GM19099 (cell line): ENCODE data around the gene POLR2F.

ENCODE experiments used
- POLR2A ChIP-seq: IDR thresholded peaks from 3 replicates; pipeline ENCODE4 v1.6.1; 2011; ENCODE audit warnings: low read depth; ENCODE audit not compliant: insufficient read length; ENCODE audit errors: extremely low read depth

POLR2F gene

DNA sequence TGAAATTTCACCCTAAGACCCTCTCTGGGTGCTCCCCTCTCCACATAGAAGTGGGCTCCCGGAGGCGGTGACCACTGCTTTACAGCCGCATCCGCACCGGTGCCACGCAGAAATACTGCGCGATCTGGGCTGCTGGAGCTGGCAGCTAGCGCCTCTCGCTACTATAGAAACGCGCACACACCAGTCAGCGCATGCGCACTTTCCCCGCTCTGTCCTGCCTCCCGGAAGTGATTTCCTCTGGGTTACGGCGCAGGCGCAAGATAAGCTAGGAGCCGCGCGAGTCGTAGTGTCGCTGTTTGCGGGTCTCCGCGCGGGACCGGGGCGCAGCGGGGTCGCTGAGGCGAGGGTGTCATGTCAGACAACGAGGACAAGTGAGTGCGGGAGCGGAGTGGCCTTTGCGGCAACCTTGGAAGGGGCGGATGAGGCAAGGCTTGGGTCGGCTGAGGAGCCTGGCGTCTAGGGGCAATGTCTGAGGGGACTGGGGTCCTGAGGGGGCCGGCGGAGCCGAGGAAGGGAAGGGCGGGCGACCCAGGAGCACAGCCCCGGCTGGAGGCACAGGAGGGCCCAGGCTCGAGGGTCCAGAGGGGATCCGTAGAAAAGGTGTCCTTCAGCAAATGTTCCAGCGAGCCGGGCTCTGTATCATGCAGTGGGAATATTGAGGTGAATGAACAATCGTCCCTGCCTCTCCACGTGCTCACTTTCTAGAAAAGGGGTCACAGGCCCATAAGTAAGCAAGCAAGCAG is at the start of gene POLR2F, which contains the start of gene C22orf23:
TSS of gene POLR2F (plus strand) at position 263 of the 743 bp plus-strand sequence. CDS start at position 352, 89 bp downstream.
TSS of gene C22orf23 (minus strand) at position 165 of the 743 bp plus-strand sequence. CDS start 452 bp downstream, outside the sequence.
- TF ChIP-seq POLR2A: peak; percentile 91

DNA sequence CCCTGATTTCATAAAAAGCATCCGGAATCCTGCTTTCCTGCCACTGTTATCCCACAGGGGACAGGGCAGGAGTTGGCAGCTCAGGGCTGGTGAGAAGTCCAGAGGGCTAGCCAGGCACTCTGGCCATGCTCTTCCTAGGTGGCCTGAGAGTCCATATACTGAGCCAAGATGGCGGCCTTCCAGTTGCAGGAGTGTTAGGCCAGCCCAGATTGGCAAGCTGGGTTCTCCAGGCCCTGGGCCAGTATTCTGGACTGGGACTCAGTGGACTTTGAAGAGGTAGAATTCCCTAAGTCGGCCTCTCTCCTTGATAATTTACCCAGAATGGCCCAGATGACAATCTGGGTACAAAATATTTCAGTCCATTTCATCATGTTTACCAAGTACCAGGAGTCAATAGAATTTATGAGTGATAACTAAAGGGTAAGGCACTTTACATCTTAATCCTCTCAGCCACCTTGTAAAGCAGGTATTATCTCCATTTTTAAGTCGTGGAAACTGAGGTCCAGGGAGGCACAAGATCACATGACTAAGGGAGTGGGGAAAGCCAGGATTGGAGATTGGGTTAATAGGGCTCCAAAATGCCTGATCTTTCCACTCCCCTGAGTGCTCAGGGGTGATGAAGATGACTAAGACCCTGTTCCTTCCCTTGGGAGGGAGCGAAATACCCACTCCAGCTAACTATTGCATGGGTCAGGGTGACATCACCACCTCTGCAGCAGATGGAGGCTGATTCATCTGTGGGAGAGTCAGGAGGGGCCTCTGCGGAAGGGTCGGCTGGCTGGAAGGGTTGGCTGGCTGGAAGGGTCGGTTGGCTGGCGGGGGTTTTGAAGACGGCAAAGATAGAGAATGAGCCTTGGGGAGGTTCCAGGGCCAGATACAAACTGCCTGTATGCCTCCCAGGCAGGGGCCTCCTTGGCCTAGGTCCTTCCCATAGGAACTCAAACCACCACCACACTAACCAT is 48.6 kb upstream of the POLR2F start:
- TF ChIP-seq POLR2A: no peak

DNA sequence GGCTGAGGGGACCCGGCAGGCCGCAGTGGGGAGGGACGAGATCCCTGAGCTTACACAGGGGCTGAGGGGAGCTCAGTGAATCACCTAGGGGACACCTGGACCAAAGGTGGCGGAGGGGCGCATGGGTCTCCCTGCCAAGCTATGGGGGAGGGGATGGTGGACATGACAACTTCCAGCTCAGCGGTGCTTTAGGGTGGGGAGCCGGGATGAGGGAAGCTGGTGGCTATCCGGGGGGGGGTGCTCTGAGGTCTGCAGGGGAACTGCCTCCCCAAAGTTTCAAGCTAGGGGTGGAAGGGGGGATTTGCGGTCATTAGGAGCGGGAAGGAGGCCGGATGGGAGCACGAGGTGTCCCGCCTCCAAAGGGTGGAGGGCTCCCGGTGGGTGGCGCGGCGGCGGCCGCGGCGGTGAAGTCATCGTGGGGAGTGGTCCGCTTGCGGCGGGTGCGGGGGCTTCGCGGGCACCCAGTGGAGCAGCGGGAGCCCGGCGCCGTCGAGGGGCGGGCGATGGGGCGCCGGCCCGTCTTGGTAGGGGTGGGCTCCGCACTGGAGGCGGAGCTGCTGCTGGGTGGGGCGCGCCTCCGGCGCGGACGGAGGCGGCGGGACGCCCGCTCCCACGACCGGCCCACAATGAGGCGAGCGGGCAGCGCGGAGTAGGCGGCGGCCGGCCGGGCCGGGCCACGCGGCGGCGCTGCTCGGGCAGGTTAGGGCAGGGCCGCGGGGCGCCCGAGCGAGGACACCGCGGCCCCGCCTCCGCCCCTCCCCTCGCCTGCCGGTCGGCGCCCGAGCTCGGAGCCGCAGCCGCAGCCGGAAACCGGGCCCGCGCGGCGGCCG is 47.8 kb upstream of the POLR2F start, which contains the start of gene MICALL1:
TSS of gene MICALL1 (plus strand) at position 764 of the 830 bp plus-strand sequence. CDS start 126 bp downstream, outside the sequence.
- no peak for TF ChIP-seq POLR2A

DNA sequence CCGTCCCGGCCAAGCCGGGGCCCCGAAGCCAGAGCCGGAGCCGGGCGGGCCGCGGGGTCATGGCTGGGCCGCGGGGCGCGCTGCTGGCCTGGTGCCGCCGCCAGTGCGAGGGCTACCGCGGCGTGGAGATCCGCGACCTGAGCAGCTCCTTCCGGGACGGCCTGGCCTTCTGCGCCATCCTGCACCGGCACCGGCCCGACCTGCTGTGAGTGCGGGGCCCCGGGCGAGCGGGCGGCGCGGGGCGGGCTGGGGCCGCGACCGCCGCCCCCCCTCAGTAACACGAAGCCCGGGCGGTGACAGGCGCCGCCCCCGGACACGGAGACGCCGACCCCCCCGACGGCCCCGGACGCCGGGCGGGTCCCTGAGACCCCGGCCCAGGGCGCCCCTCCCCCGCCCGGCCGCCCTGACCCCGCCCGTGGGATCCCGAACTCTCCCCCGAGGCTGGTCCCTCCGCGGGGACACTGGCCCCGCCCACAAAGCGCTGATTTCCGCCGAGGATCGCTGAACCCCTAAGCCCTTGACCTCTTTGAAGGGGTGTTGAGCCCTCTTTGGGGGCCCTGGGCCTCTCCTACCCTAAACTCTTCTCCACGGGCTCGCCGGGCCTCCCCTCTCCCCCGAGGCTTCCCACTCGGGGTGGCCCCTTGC is 47.0 kb upstream of the POLR2F start:
- peak; percentile 64 for TF ChIP-seq POLR2A

DNA sequence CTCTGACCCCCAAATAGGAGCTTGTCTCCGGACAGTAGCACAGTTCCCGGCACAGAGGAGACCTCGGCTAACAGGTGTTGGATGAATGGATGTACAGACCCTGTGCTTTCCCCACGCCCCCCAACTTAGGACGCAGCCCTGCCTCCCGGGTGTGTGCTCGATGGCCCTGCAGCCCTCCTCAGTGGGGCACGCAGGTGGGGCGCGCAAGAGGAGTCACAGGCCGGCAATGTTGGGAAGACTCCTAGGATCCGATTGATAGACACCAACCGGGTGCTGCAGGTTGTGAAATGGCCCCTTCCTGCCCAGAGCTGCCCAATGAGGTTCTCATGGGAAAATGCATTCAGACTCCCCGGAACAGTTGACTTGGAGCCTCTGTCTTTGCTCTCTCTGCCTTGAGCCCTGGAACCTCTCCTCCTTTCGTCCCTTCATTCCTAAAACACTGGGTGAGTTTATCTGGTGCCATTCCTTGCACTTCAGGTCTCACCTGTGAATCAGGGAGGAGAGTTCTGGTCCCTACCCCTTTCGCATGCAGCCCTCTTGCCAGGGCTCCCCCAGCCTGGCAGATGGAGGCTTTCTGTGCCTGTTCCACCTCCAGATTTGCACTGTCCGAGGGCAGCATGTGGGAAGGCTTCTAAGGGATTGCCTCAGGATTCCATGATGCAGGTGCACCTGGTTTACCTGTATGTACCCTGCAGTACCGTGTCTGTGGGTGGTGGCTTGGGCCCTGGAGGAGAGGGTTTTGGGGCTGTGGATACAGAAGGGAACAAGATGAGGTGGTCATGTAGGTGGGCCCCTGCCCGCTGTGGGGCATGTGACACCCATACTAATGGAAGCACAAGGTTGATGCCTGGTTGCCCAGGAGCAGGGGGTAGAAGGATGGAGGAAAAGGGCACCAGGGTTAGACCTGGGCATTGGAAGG is 46.2 kb upstream of the POLR2F start:
- TF ChIP-seq POLR2A: no peak

DNA sequence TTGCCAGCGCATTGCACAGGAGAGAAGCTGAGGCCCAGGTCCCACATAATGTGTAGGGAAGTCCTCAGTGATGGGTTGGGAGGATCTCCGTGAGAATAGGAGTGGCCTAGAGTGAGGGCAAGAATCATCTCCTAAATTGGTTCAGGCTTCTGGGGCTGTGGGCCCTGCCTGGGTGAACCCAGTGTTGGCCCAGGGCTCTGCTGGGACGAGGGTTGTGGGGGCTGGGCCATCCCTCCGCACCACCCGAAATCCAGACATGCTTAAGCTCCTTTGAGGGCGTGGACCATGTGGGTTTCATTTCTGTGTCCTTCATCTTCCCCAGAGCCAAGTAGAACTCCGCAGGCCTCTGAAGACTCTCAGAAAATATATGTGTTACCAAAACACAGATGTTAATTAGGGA is 43.7 kb upstream of the POLR2F start:
- no peak for TF ChIP-seq POLR2A

DNA sequence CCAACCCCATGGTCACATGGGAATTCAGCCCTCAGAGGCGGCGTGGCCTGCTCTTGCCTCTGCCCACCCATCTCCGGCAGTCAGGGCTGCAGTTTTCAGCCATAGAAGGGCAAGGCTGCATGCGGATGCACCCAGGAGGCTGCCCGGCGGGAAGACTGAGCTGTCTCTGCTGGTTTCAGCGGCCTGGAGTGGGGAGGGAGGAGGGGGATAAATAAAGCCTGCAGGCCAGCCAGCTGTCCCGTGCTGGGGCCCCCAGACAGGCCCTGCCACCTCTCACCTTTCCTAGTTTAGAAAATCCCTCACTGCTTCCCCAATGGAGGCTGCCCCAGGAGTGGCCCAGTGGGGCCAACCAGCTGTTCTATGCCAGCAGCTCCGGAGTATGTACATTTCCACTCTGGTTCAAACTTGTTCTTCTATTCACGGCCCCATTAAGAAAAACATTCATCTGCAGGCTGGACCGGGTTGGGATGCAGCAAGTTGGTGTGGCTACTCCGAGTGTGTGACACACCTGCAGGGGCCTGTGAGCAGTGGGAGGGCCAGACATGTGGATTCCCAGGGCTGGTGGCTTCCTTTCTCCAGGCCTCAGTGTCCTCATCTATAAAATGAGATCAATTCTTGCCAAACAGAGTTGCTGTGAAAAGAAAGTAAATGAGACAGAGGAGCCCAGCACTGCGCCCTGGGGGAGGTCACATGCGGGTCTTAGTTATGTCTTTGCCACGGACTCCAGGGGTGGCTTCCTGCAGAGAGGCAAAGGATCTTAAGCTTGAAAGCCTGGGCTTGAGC is 42.4 kb upstream of the POLR2F start:
- TF ChIP-seq POLR2A: no peak

DNA sequence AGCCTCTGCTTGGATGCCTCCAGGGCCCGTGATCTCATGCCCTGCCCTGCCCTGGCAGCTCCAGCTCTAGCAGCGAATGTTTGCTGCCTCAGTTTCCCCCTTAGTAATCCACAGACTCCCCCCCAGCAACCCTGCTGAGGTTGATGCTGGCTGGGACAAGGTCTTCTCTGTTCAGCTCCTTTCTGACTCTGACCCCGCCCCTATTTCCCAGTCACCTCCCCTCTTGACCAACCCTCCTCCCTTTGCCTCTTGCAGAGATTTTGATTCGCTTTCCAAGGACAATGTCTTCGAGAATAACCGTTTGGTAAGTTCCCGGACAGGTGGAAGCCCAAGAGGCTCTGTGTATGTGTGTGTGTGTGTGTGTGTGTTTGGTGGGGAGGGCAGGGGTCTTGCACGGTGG is 41.8 kb upstream of the POLR2F start:
- no peak for TF ChIP-seq POLR2A

DNA sequence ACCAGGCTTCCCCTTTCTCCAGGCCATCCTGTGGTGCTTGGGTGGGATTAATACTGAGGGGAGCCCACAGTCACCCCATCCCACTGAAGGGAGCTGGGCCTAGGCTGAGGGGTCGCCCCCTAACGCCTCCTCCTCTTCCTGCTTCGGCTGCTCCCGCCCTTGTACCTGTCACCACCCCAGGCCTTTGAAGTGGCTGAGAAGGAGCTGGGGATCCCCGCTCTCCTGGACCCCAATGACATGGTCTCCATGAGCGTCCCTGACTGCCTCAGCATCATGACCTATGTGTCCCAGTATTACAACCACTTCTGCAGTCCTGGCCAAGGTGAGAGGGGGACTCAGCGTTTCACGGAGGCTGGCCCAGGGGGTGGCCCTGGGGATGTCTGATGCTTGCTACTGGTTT is 41.3 kb upstream of the POLR2F start:
- no peak for TF ChIP-seq POLR2A

DNA sequence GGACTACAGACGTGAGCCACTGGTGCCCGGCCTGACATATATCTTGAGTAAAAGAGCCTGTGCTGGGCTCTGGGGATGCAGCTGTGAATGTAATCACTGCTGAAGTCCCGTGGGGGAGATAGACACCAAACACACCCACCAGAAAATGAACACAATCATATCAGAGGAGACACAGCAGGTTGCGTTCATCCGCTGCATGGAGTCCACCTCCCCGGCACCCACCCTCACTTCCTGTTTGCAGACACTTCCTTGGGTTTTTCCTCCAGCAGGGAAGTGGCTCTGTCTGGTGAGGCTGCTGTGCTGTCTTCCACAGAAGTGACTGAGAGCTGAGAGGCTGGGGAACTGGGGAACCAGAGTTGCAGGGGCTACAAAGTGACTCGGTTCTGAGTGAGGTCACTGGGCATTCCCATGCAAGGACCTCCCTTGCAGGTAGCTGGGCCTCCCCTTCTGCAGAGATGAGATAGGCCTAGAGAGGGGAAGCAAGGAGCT is 40.2 kb upstream of the POLR2F start:
- TF ChIP-seq POLR2A: no peak

DNA sequence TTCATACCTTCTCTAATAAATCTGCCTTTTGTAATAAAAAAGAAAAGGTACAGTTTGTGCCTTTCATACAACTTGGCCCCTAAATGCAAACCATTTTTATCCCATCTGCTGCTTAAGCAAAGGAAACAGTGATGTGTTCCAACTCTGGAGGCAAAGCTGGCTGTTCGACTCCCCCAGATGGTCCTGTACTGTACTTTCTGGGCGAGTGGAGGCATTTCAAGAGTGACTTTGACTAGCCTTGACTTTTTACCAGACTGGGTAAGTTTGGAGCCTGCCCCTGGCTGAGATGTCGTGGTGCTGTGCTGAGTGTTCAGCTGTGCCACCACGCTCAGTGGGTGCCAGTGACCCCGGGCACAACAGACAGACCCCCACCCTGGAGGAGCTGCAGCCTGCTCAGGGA is 37.2 kb upstream of the POLR2F start:
- no peak for TF ChIP-seq POLR2A

DNA sequence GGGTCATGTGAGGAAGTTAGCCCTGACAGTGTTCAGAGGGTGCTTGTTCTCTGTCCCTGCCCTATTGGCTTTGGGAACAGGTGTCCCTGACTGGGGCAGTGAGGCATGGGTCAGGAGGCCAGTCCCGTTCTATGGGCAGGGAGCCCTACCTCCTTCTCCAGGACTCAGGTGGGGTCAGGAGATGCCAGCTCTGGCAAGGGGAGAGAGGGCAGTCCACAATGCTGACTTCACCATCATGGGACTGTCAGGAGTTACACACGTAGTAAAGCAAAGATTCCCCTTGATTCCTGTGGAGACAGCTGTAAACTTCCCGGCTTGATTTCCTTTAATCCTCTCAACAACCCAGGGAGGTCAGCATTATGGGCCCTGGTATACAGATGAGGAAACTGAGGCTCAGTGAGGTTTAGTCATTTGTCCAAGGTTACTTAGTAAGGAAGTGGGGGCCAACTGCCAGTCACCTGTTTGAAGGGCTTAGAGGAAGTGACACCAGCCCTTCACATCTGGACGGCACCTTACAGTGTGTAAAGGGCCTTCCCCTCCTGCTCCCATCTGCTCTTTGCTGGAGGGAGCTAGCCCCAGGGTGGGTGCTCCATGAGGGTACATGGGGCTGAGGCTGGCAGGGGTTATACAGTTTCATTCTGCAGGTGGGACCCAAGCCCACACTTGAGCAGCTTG is 35.5 kb upstream of the POLR2F start:
- TF ChIP-seq POLR2A: no peak

DNA sequence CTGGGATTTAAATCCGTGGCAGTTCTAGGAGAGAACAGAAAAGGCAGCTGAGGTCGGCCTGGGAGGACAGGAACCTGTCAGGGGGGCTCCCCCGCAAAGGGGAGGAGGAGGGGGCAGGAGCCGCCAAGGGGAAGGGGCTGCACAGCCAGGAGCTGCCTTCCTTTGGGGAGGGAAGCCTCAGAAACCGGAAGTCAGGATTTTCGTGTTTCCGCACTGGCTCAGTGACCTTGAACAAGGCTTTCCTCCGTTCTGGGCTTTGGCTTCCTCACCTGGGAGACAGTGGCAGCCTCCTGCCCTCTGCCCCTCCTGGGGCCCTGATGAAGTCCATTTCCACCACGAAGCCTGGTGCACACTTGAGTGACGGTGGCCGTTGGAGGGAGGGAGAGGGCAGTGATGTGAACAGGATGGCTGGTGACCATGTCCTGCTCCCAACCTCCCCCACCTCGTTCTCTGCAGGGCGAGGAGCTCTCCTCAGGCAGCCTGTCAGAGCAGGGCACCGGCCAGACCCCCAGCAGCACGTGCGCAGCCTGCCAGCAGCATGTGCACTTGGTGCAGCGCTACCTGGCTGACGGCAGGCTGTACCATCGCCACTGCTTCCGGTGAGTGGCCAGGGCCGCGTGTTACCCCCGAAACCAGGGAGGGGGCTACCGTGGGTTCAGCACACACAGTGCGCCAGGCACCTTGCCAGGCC is 34.8 kb upstream of the POLR2F start:
- no peak for TF ChIP-seq POLR2A
